ENCODE measurements around the gene FMNL2.

FMNL2 gene

DNA sequence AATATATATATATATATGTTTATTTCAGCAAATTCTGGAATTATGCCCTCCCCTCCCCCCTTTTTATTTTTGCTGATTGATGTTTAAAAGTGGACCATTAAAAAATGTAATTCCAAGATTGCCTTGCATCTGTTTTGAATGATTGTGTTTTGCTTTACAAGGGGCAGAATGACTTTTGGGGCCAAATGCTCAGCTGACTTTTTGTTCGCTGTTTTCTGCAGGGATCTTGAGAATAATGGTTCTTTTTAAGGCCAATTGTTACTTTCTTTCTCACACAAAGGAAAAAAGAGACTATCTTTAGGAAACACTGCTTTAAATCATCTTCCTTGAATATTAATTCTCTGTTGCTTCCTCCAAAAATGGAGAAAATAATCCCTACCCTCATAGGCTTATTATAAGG, 95.9 kb downstream of the FMNL2 start:
- DNase-seq: no peak

DNA sequence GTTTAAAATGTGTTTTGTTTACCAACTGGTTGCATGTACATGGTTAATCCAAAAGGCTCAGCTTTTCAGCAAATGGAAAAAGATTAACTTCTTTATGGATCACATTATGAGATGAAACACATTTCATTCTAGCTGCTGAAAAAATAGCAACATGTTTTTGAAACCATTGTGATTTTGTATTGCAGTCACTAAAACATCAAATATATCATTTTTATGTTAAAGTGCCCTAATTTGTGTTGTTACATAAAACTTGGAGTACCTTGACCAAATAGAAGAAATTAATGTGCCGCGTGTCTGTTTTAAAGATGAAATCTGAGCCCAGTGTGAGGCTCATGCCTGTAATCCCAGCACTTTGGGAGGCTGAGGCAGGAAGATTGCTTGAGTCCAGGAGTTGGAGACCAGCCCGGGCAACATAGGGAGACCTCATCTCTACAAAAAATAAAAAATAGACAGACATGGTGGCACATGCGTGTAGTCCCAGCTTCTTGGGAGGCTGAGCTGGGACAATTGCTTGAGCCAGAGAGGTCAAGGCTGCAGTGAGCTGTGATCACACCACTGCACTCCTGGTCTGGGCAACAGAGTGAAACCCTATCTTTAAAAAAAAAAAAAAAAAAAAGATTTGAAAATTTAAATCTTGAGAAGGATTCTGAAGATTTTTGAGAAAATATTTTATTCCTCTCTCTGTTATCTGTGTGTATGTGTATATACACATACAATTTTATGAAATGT, 96.6 kb downstream of the FMNL2 start:
- no peak for DNase-seq

DNA sequence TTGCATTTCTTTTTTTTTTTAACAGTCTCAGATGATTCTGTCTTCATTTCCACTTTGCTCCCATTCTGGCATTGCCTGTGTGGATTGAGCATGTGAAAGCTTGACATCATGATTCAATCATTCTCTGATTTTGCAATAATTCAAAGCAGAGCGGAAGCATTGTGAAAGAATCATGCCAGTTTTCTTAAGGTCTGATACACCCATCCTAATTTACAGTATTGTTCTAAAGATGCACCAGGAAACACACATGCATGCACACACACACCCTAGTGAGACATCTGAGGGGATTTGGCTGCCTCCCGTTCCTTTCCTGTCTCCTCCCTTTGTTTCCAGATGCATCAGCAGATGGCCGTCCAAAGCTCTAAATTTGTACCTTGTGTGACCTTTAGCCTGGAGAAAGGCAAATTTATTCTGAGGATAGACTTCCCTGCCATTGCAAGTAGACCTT, 97.3 kb downstream of the FMNL2 start:
- peak; percentile 88 for DNase-seq

DNA sequence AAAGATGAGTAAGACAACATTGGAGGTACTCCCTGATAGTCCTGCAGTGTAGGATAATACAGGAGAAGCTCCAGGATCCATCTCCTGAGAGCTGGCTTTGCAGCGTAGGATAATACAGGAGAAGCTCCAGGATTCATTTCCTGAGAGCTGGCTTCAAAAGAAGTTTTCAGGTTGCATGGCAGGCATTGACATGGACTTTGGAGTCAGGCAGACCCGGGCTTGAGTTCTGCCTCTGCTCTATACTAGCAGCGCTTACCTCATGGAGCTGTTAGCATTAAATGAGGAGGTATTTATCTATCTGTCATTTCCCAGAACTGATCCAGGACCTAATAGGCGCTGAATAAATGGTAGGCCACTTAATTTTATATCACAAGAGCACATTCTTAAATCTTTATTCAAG, 97.8 kb downstream of the FMNL2 start:
- DNase-seq: no peak

DNA sequence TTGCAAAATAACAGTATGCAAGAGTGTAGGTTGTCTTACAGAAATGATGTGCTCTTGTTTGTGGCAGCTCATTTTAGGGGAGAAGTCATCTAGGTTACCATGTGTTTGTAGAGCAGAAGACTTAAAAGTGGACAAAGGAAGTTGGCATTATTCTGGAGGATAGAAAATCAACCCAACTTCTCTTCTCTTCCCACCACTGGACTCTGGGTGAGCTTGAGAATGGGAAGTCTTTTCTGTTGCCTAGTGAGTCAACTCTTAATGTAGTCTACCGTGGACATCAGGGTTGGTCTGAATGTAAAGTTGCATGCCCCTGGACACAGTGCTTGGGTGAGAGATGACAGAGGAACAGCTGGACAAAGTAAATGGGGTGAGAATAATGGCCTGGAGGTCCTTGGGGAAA, 98.3 kb downstream of the FMNL2 start:
- DNase-seq: no peak

DNA sequence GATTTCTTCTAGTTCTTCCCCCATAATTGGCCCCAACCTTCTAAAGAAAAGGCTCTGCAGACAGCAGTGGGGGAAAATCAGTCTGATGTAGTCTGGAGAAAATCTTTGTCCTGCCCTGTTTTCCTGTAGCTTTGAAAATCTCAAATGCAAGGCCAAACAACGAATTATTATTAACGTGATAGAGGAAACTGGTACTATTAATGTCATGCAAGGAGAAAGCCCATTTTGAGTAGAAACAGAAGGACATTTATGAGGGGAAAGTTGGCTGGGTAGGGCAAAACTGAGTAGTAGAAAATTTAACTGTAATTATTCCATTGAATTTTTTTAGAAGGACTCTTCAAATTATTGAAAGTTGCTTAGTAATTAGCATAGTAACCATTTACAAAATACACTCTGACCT, 98.8 kb downstream of the FMNL2 start:
- DNase-seq: no peak

DNA sequence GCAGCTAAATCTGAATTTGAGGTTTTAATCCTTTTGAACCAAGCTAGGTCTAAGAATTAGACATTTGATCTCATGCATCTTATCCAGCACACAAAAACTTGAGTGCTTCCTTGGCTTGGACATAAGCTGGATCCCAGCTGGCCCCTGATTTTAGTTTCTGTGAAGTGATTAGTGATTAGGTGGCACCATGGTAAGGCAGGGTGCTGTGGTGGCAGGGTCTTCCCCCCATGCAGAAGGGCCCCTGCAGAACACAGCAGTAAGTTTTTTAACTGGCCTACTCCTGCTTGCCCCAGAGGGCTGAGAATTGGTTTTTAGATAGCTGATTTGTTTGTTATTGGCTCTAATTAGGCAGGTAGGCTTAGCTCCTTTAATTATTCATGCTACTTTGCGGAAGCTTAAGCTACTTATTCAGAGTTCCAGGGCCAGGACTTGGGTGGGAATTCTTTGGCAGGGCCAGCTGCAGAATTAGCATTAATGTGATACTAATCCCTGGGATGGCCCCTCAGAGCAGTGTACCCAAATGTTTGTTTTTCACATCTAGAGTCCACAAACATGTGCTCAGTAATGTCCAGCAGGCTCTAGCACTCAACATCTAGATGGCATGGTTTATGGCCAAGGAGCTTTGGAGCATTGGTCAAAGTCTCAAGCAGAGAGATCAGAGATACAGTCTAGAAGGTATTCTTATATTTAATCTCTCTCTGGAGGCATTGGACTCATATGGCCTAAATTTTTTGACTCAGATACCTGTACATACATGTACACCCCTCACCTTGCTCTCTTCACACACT, 99.6 kb downstream of the FMNL2 start:
- DNase-seq: peak; percentile 96

DNA sequence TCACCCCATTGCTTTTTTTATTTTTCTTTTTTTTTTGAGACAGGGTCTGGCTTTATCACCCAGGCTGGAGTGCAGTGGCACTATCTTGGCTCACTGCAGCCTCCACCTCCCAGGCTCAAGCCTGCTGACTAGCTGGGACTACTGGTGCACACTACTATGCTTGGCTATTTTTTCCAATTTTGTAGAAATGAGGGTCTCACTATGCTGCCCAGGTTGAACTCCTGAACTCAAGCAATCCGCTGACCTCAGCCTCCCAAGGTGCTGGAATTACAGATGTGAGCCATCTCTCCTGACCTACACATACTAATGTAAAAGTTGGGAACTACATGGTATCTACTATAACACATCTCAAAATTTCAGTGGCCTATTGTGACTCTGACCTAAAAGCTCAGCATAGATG, 101.2 kb downstream of the FMNL2 start:
- DNase-seq: no peak

DNA sequence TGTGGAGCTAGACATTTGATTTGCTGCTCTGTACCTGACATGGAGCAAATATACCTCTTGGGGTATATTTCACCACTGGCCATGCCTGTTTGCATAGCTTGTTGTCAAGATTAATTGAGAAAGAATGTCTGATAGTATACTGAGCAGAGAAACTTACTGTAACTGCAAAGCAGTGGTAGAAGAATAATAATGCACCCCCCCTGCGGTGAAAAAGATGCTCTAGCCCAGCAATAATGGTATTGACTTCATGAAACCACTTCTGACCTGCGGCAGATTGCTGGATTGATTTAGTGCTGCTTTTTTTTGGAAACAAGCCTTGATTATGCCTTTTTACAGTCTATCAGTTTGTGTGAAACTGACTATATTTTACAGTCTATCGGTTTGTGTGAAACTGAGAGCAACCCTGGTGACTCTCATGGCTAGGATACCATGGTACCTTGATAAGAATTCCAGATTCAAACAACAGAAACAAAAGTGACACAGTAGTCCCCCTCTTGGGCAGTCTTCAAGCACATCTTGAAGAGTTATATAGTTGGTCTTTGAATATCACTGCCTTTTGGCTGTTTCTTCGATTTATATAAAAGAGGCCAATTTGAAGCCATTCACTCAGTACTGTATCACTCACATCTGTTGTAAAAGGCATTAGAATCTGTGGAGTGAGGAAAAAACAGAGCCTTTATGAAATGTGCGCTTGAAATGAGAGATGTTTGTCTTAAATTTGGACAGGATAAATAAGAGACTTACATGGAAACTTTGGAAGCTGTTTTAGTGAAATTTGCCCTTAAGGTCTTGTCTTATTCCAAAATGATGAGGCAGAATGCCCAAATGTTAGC, 102.5 kb downstream of the FMNL2 start:
- DNase-seq: no peak

DNA sequence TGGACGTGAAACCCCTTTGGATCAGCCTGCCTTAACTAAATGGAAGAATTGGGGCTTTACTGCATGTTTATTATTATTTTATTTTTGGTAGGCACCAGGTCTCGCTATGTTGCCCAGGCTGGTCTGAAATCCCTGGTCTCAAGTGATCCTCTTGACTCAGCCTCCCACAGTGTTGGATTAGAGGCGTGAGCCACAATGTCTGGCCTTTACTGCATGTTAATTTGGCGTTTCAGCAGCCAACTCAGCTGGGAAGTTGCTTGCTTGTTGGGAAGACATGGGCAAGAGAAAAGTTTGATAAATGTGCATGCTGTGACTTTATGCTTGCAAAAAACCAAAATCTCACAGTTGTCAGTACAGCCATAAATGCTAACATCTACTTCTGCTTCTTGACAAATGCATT, 105.1 kb downstream of the FMNL2 start:
- DNase-seq: no peak

DNA sequence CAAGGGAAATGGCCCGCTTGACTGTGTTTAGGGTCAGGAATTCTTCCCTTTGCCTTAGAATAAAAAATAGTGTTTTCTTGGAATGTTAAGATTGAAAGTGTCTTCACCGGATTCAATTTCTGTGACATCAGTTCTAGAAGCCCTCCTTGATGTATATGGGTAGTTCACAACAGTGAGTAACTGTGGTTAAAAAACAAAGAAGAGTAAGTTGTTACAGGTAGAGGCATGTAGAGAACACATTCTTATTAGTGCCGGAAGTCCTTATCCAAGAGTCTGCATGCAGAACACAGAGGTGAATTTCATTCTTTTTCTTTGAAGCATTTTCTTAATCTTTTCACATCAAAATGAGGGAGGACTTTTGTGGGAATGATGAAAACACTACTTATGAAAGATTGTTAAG, 105.5 kb downstream of the FMNL2 start:
- no peak for DNase-seq

DNA sequence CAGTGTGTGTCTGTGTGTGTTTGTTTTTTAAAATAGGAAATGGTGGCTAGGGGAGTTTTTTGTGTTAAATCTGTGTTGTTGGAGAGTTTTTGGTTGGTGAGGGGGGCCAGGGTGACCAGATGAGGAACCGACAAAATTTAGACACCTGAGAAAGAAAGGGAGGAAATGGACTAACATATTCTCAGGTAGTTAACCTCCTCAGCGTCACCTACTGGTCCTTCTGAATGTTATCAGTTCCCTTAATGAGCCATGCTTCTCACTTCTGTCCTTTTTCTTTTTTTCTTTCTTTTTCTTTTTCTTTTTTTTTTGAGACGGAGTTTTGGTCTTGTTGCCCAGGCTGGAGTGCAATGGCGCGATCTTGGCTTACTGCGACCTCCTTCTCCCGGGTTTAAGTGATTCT, 107.0 kb downstream of the FMNL2 start:
- no peak for DNase-seq

DNA sequence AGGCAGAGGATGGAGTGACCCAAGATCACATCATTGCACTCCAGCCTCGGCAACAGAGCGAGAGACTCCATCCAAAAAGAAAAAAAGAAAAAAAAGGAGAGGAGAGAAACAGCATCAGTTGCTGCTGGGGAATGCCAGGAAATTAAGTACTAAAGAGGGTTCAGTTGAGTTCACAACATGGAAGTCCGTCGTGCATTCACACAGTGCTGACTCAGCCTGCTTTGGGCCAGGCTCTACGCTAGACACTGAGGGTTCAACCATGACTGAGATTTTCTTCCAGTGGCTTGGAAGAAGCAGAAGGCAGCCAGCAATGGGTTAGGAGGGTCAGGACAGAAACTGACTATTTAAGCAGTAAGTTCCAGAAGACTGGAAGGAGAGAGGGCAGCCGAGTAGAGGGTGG, 108.8 kb downstream of the FMNL2 start:
- DNase-seq: no peak

DNA sequence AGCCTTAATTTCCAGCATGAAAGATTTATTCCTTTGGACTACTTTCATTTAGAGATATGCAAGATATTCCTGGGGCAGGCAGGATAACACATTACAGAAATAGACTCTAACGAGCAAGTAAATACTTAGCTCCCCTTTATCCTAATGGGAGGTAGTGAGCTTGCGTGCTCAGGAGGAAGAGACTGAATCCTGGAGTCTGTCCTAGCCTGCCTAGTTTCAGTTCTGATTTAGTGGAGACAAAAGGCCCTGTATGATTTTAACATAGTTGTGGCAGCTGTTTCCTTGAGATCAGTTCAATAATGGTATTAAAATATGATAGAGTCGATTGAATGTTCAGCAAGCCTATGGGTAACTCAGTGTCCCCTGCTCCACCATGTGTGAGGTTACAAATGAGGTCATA, 109.5 kb downstream of the FMNL2 start:
- no peak for DNase-seq

DNA sequence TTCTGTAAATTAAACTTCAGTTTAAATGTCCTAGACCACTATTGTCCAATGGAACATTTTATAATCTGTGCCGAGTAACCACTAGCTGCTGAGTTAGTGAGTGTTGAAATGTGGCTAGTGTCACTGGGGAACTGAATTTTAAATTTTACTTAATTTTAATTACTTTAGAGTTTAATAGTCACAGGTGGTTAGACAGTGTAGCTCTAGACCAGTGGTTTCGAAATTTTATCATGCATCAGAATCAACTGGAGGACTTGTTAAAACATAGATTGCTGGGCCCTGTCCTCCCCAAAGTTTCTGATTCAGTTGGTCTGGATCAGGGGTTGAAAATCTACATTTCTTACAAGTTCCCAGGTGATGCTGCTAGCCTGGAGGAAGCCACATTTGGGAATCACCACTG, 110.4 kb downstream of the FMNL2 start:
- DNase-seq: no peak

DNA sequence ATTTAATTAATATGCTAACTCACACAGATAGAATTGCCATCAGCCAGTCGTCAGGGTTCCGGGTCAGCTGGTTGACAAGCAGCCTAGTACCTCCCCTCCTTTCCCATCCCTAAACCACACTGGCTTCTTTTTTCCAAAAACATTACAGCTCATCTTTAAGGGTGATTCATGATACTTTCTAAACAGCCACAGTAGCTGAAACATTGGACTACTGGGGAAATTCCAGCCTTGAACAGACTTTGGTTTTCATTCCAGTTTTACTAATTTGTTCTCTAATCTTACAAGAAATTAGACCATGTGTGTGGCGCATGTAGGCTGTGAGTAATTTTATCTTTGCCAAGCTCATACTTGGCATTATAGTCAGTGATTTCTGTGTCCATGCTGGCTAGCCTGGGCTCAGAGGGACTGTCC, 110.8 kb downstream of the FMNL2 start:
- DNase-seq: no peak

DNA sequence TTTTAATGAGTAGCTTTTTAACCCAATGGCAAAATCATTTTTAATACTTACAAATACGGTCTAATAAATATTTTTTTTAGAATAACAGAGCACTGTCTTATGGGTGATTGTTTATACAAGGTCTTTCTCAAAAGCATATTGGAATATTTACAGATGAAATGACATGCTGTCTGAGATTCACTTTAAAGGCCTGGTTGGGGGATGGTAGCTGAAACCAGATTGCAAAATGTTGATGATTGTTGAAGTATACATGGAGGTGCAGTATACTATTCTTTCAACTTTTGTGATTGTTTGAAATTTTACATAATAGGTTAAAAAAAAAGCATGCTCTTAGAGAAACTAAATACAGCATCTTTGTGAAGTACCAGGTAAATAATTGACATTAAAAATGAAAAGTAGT, 111.2 kb downstream of the FMNL2 start:
- DNase-seq: no peak

DNA sequence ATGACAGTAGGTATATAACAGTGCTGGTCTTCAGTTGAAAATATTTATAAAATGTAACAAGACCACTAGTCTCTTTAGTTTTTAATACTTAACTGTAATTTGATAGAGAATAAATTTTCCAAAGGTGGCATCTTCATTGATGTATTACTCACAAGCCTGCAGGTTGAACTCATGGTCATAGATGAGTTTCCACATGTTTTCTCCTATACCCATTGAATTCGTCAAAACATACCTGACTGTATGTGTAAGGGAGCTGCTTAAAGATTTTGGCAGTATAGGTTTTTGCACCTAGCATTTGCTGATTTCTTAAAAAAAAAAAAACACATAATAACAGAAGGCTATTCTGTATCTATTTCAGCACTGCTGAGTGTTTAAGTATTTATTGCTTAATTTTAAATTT, 112.9 kb downstream of the FMNL2 start:
- no peak for DNase-seq

DNA sequence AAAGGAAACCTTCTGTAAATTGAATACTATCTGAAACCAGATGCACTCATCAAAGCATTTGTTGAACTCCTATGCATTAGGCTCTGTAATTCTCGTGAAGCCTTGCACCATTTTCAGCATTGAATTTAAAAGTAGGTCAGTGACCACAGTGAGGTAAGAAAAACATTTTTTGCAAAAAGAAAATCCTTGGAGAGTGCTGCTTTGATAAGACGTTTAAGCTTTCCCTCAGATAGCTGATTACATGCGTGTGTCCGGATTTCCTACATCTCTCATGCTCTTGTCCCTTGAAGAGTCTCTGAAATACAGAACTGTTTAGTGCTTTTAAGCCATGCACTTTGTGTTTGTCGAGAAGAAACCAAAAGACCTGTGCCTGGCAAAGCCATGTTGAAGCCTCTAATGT, 113.6 kb downstream of the FMNL2 start:
- no peak for DNase-seq

DNA sequence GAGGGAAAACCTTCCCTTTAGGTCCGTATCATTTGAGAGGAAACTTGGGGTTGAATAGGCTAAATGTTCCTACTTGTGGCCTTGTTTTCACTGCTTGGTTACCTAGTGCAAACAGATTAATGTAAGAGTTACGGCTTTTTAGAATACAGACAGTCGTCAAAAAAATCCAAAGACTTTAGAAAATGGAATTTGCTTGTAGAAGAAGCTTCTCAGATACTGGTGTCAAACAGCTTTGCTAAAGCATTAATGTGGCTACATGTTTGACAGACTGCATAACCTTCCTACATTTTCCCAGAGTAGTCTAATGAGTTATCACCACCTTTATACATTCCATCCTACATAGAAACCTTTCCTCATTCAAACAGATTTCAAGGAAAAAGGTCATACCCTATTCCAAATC, 114.6 kb downstream of the FMNL2 start:
- DNase-seq: no peak

DNA sequence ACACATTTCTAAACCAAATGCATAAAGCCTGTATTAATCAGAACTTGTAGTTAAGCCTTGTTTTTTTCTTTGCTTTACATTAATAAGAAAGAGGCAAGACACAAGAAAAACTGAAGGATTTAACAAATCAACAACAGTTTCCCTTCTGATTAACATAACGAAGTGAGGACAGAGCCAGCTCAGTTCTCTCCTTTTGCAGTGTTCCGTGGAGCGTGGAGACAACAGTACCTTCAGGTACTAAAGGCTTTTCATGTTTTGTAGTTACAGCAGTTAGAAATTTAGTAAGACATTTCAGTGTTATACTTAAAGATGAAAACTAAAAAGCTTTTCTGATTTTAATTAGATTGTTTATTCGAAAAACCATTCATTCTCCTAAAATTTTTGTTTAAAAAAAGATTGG, 115.2 kb downstream of the FMNL2 start:
- no peak for DNase-seq

DNA sequence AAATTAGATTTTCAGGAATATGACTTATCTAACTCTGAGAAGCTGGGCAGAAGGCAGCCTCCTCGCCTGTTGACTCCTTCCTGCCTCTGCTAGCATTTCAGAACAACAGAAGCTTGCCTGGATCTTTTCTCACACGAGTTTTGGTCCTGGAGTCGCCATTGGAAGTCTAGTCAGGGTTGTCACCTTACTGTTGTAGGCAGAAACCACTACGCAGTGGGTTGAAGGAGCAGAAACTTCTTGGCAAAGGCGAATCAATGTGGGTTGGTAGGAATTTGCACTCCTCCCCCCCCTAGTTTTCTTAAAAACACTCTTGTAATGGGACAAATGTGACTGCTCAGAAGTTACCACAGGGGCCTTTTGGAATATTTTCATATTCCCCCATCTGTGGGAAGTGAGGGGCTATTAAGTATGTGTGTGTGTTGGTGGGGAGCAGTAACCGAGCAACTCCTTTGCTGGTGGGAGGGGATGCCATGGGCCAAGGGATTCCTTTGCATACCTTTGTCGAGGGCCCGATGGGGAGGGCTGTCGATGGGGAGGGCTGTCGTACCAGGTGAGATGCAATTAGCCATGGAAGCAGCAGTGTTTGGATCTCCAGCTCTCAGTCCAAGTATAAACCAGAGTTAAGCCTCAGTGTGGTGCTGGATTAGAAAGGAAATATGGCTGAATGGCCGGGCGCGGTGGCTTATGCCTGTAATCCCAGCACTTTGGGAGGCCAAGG, 117.4 kb downstream of the FMNL2 start:
- no peak for DNase-seq

Data from NCI-H524 treated with DMSO at 0.1 percent for 48 hours (cell line).